Neural cell (in vitro differentiated cells): ENCODE measurements around the gene OSBPL9. TPM values are rescaled to one million over a fixed set of nuclear protein-coding genes. Genes with fewer than 3 reads are reported as not detected.

Experiments
- H2AFZ ChIP-seq: fragments of 200-600, 300-800 bp; sonication (generic), shearing (Covaris generic); 2 replicates; pipeline ENCODE4 v1.6.0; 2014; ENCODE audit warnings: low read depth, mild to moderate bottlenecking, antibody characterized with exemption, low read length, moderate library complexity
- H3F3A ChIP-seq: fragments of 200-600 bp; shearing (Covaris generic); 2 replicates; pipeline ENCODE4 v1.6.1; 2016; ENCODE audit warnings: mild to moderate bottlenecking, moderate library complexity, mixed read lengths, antibody characterized with exemption, low read length; ENCODE audit not compliant: insufficient read depth, poor library complexity, severe bottlenecking
- H3K27ac ChIP-seq: fragments of 200-600, 300-800 bp; sonication (generic), shearing (Covaris generic); 2 replicates; pipeline ENCODE4 v1.5.1; 2014; ENCODE audit warnings: mild to moderate bottlenecking, low read length, moderate library complexity
- H3K27me3 ChIP-seq: fragments of 300-800, 200-600 bp; sonication (generic), shearing (Covaris generic); 2 replicates; pipeline ENCODE4 v1.6.0; 2014; ENCODE audit warnings: mild to moderate bottlenecking, low read depth, low read length, moderate library complexity; ENCODE audit not compliant: insufficient read depth
- H3K36me3 ChIP-seq: fragments of 300-800, 200-600 bp; sonication (generic), shearing (Covaris generic); 2 replicates; pipeline ENCODE4 v1.5.1; 2014; ENCODE audit warnings: mild to moderate bottlenecking, antibody characterized with exemption, low read length, moderate library complexity; ENCODE audit not compliant: insufficient read depth
- H3K4me2 ChIP-seq: fragments of 300-800, 200-600 bp; sonication (generic), shearing (Covaris generic); 2 replicates; pipeline ENCODE4 v1.6.0; 2014; ENCODE audit warnings: mild to moderate bottlenecking, low read length
- H3K4me3 ChIP-seq: fragments of 300-800, 200-600 bp; sonication (generic), shearing (Covaris generic); 2 replicates; pipeline ENCODE4 v1.5.1; 2014; ENCODE audit warnings: mild to moderate bottlenecking, low read length, moderate library complexity
- H3K79me2 ChIP-seq: fragments of 200-600 bp; shearing (Covaris generic); replicated peaks from 2 replicates; pipeline ENCODE4 v1.6.0; 2014; ENCODE audit warnings: mild to moderate bottlenecking, low read length, moderate library complexity; ENCODE audit not compliant: insufficient read depth
- H3K9ac ChIP-seq: fragments of 300-800, 200-600 bp; sonication (generic), shearing (Covaris generic); 2 replicates; pipeline ENCODE4 v1.6.1; 2016; ENCODE audit warnings: mild to moderate bottlenecking, low read length, mixed read lengths
- H3K9me2 ChIP-seq: fragments of 200-600 bp; shearing (Covaris generic); 2 replicates; pipeline ENCODE4 v1.6.1; 2016; ENCODE audit warnings: mild to moderate bottlenecking, low read length, mixed read lengths; ENCODE audit not compliant: insufficient read depth
- H3K9me3 ChIP-seq: fragments of 200-600, 300-800 bp; sonication (generic), shearing (Covaris generic); 2 replicates; pipeline ENCODE4 v1.6.1; 2016; ENCODE audit warnings: mild to moderate bottlenecking, mixed run types, low read length, moderate library complexity, mixed read lengths
- H4K20me1 ChIP-seq: fragments of 200-600 bp; shearing (Covaris generic); 2 replicates; pipeline ENCODE4 v1.6.1; 2016; ENCODE audit warnings: mild to moderate bottlenecking, mixed run types; ENCODE audit not compliant: insufficient read depth
- CTCF ChIP-seq: fragments of 450-650 bp; IDR thresholded peaks from 2 replicates; pipeline ENCODE4 v1.5.1; 2014; ENCODE audit warnings: antibody characterized with exemption, mild to moderate bottlenecking, moderate library complexity; ENCODE audit not compliant: poor library complexity, severe bottlenecking
- EP300 ChIP-seq: fragments of 450-650 bp; conservative IDR thresholded peaks from 2 replicates; pipeline ENCODE4 v1.6.1; 2014; ENCODE audit warnings: antibody characterized with exemption, mild to moderate bottlenecking, moderate library complexity; ENCODE audit not compliant: poor library complexity, severe bottlenecking
- EZH2 ChIP-seq: fragments of 200-600, 300-800 bp; shearing (Covaris generic), sonication (generic); IDR thresholded peaks from 2 replicates; pipeline ENCODE4 v1.6.1; 2014; ENCODE audit warnings: antibody characterized with exemption, low read length, borderline replicate concordance, mild to moderate bottlenecking; ENCODE audit not compliant: insufficient read depth, poor library complexity, severe bottlenecking
- MXI1 ChIP-seq: fragments of 450-650 bp; conservative IDR thresholded peaks from 2 replicates; pipeline ENCODE4 v1.6.1; 2014; ENCODE audit warnings: antibody characterized with exemption, mild to moderate bottlenecking; ENCODE audit not compliant: poor library complexity, severe bottlenecking
- POLR2AphosphoS5 ChIP-seq: IDR thresholded peaks from 2 replicates; pipeline ENCODE4 v1.6.1; 2012
- RAD21 ChIP-seq: fragments of 450-650 bp; conservative IDR thresholded peaks from 2 replicates; pipeline ENCODE4 v1.6.1; 2014; ENCODE audit warnings: antibody characterized with exemption, mild to moderate bottlenecking, moderate library complexity
- REST ChIP-seq: IDR thresholded peaks from 2 replicates; pipeline ENCODE4 v1.6.1; 2012; ENCODE audit warnings: borderline replicate concordance
- TAF1 ChIP-seq: IDR thresholded peaks from 2 replicates; pipeline ENCODE4 v1.6.1; 2012; ENCODE audit warnings: low read depth
- polyA plus RNA-seq: library from polyadenylated mRNA; depleted of rRNA; stranded (reverse); fragments of >200 nt; gene quantifications from 2 replicates; pipeline ENCODE4 v1.2.3, GENCODE V29; 2014

OSBPL9 gene
- polyA plus RNA-seq, 1 donor from 2014 or later: 117 TPM

- TF ChIP-seq EP300: no peak
- Histone ChIP-seq H3K36me3 (no peaks in the 10 kb centered on the region), H3K27ac (no peak overlapping the region), H3K9ac (no peak overlapping the region), H2AFZ (no peak overlapping the region), H3K9me2 (no peaks in the 10 kb centered on the region), H3K27me3 (no peaks in the 10 kb centered on the region), H3K9me3 (no peaks in the 10 kb centered on the region), H3K79me2 (no peaks in the 10 kb centered on the region), H3K4me2 (no peak overlapping the region), H4K20me1 (no peaks in the 10 kb centered on the region), H3K4me3 (no peak overlapping the region), H3F3A (no peaks in the 10 kb centered on the region)
Measured at GRCh38 chr1:51664421-51665240, 47.7 kb downstream of the OSBPL9 start.

GRCh38 chr1:51666478-51666877, 49.6 kb downstream of the OSBPL9 start:
- H3K9me2 ChIP-seq: no peaks in the 10 kb centered on the region
- no peaks in the 10 kb centered on the region for H3K9me3 ChIP-seq
- H3K4me2 ChIP-seq: no peak overlapping the region
- no peak overlapping the region for H2AFZ ChIP-seq
- H3F3A ChIP-seq: no peaks in the 10 kb centered on the region
- no peaks in the 10 kb centered on the region for H3K27me3 ChIP-seq
- H3K27ac ChIP-seq: no peak overlapping the region
- H3K36me3 ChIP-seq: no peaks in the 10 kb centered on the region
- no peak overlapping the region for H3K9ac ChIP-seq
- H3K4me3 ChIP-seq: no peak overlapping the region
- no peaks in the 10 kb centered on the region for H4K20me1 ChIP-seq
- TF ChIP-seq RAD21: no peak
- TF ChIP-seq POLR2AphosphoS5: no peak
- no peak for TF ChIP-seq CTCF
- no peak for TF ChIP-seq EP300
- TF ChIP-seq TAF1: no peak
- TF ChIP-seq MXI1: no peak
- no peak for TF ChIP-seq REST
- no peak for TF ChIP-seq EZH2
- no peaks in the 10 kb centered on the region for H3K79me2 ChIP-seq
